H4 (cell line): ENCODE results near the gene LSR. TPM values are rescaled to one million over a fixed set of nuclear protein-coding genes. Genes with fewer than 3 reads are reported as not detected.

ENCODE experiments used
- DNase-seq: peaks from one replicate; pipeline ENCODE4 v3.0.0-alpha.2; 2015; ENCODE audit warnings: low spot score
- total RNA-seq: library from RNA; depleted of rRNA; stranded (reverse); fragments of >200 nt; shearing (Covaris generic); gene quantifications from 2 replicates; pipeline ENCODE4 v1.2.3, GENCODE V29; 2014; rRNA removed

LSR gene
- total RNA-seq, 1 experiment from 2014 or later, result 1.1 TPM

GRCh38 chr19:35302446-35302845, 53.6 kb downstream of the LSR start:
- no peak for DNase-seq

GRCh38 chr19:35303357-35303915, 54.6 kb downstream of the LSR start:
- DNase-seq, result no peak

DNA sequence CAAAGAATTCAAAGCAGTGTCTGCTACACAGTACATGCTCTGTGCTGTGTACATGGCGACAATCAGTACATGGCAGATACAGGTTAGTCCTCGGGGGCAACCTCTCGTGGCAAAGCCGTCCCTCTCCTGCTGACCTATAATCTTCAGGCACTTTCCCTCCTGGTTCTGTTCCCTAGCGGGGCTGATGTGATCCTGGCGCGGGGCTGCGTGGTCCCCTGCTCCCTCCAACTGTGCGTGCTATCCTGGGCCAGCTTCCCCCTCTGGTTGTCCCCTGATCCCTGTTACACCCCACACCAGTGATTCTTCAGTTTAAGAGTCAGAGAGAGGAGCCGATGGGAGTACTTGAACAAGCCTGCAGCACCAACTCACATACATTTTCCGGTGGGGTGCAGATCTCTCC, 55.2 kb downstream of the LSR start:
- no peak for DNase-seq

DNA sequence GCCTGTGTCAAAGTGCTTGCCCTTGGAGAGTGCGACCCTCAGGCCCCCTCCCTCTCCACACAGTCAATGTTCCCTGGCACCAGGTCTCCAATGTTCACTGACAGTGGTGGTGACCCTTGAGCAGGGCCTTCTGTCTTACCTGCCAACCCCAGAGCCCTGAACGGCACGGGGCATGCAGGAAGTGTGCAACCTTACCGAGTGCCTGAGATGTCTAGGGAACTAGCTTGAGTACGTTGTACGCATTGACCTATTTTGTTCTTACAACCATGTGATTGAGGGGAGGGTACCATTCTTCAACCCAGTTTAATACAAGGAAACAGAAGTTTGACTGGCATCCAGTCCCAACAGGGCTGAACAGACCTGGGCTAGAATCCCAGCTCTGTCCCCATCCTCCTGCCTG, 56.4 kb downstream of the LSR start:
- no peak for DNase-seq

GRCh38 chr19:35306473-35307246, 57.9 kb downstream of the LSR start:
- peak; percentile 57 for DNase-seq

- no peak for DNase-seq
Measured at GRCh38 chr19:35307931-35308330, 59.1 kb downstream of the LSR start.

DNA sequence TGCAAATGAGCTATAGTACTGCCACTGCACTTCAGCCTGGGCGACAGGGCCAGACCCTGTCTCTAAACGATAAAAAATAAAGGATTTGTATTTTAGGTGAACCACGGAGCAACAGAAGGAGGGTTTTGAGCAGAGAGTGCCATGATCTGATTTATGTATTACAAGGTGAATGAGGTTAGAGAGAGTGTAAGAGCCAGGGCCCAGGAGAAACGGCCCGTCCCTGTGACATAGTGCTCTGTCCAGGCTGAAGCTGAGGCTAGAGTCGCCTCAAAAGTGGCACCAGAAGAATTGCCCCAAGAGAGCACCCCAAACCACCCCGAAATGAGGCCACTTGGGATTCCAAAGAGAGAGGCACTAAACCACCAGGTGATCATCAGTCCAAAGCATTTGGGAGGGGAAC, 60.1 kb downstream of the LSR start:
- DNase-seq, result no peak

DNA sequence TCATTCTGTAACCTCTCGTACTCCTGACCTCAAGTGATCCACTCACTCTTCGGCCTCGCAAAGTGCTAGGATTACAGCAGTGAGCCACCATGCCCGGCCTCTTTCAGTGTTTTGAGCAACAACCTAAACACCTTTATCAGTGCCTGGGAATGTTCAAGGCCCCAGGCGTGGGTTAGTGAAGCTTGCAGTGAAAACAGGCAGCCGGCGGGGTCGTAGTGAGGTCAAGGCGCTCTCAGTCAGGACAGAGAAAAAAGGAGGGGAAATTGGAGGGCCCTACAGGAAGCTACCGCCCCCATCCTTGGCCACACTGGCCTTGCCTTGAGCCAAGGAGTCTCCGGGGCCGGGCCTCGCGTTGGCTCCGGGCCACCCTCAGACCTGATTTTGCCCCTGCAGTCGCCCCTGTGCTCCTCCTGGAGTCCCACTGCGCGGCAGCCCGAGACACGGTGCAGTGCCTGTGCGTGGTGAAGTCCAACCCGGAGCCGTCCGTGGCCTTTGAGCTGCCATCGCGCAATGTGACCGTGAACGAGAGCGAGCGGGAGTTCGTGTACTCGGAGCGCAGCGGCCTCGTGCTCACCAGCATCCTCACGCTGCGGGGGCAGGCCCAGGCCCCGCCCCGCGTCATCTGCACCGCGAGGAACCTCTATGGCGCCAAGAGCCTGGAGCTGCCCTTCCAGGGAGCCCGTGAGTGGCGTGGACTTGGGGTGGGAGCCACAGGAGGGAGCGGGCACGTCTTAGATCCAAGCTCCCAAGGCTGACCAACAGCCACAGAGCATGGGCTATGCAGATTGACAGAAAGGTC, 60.9 kb downstream of the LSR start:
- DNase-seq, result peak; percentile 84

- DNase-seq, result no peak
Measured at GRCh38 chr19:35310331-35310730, 61.5 kb downstream of the LSR start.

- DNase-seq, result no peak
Measured at GRCh38 chr19:35310811-35311465, 62.1 kb downstream of the LSR start.

DNA sequence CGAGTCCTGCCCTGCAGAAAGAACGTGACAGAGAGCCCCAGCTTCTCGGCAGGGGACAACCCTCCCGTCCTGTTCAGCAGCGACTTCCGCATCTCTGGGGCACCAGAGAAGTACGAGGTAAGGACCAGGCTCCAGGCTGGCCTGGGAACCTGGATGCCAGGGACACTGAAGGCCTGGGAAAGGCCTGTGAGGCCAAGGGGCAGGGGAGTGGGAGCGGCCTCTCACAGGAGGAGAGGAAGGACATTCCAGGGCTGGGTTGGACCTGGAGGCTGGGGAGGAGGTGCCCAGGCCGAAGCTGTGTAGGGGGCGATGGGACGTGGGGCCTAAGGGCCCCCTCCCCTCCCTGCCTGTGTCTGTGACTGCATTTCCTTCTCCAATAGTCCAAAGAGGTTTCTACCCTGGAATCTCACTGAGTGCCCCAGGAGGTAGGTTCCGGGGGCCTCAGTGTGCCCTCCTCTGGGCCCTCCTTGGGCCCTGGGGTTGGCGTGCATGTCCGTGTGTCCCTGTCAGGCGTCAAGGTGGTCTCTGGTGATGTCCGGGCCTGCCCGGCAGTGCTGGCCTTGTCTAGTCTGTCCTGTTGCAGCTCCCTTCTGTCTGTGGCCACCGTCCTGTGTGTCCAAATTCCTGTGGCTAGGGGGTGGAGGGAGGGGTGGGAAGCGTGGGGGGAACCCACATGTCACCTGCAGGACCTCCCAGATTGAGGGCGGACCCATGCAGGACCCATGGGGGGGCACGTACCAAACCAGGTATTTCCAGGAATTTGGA, 63.3 kb downstream of the LSR start:
- DNase-seq, result no peak

- peak; percentile 61 for DNase-seq
Measured at GRCh38 chr19:35313587-35313986, 64.8 kb downstream of the LSR start.

DNA sequence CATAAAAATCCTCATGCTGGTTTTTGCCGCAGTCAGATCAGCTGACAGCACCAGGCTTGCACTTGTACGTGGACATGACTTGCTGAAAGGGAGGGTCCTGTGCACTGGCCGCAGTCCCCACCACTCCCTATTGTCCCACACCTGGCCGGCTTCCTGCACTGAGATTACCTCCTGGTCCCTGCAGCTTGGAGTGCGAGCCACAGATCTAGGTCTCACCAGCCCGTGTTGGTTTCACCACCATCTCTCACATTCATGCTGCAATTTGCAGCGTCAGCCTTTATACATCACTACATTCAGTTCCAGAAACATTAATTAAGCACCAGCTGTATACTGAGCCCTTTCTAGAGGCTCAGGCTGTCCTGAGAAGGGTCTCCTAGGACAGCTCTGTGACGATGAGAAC, 65.2 kb downstream of the LSR start:
- DNase-seq, result no peak

- DNase-seq, result no peak
Measured at GRCh38 chr19:35314858-35315470, 66.2 kb downstream of the LSR start.

GRCh38 chr19:35315883-35316282, 67.1 kb downstream of the LSR start:
- no peak for DNase-seq

DNA sequence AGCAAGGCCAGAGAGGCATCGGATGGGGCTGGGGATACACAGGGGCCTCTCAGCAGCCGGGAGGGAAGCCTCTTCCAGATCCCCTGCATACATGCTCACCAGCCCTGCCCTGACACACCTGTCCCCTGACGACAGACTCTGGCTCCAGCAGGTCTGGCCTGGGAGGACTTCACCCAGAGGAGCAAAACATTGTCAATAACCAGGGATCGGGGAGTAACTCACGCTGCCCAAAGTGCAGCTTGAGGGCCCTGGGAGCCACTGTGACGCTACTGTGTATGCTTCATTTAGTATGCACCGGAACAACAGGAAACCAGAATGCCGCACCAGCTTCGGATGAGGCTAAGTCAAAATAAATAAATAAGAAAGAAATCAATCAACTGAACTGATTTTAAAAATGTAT, 67.8 kb downstream of the LSR start:
- DNase-seq, result no peak

Other genes starting within 250 kb of the LSR start
- 21.3 and 22.0 TPM in 2 replicates for gene GRAMD1A, start 248.7 kb upstream of the LSR start, total RNA-seq
- gene SCN1B, start 218.5 kb upstream of the LSR start, total RNA-seq, result 9.3 and 9.5 TPM in 2 replicates
- not detected in 2 replicates for gene HPN, start 207.3 kb upstream of the LSR start, total RNA-seq
- not detected in 2 replicates for gene FXYD3, start 133.2 kb upstream of the LSR start, total RNA-seq
- gene LGI4, start 113.9 kb upstream of the LSR start, total RNA-seq, result not detected in 2 replicates
- not detected in 2 replicates for gene FXYD1, start 110.2 kb upstream of the LSR start, total RNA-seq
- gene FXYD7, start 105.7 kb upstream of the LSR start, total RNA-seq, result 0.14 TPM in 1 of 2 replicates, not detected in the other
- 173 and 209 TPM in 2 replicates for gene FXYD5, start 94.3 kb upstream of the LSR start, total RNA-seq
- gene FAM187B, start 20.3 kb upstream of the LSR start, total RNA-seq, result not detected in 2 replicates
- gene USF2, start 20.0 kb downstream of the LSR start, total RNA-seq, result 64.0 and 65.0 TPM in 2 replicates
- 0.15 TPM in 1 of 2 replicates, not detected in the other for gene HAMP, start 33.5 kb downstream of the LSR start, total RNA-seq
- 0.43 TPM in 1 of 2 replicates, not detected in the other for gene MAG, start 43.2 kb downstream of the LSR start, total RNA-seq
- gene CD22, start 80.2 kb downstream of the LSR start, total RNA-seq, result 1.9 and 6.1 TPM in 2 replicates
- gene FFAR1, start 98.9 kb downstream of the LSR start, total RNA-seq, result not detected in 2 replicates
- 0.21 TPM in 1 of 2 replicates, not detected in the other for gene FFAR3, start 109.5 kb downstream of the LSR start, total RNA-seq
- gene GPR42, start 122.1 kb downstream of the LSR start, total RNA-seq, result 0.21 TPM in 1 of 2 replicates, not detected in the other
- gene FFAR2, start 199.3 kb downstream of the LSR start, total RNA-seq, result not detected in 2 replicates
- gene KRTDAP, start 241.5 kb downstream of the LSR start, total RNA-seq, result not detected in 2 replicates